AG04450 (cell line): ENCODE measurements around the gene FRMD4A. TPM values are rescaled to one million over a fixed set of nuclear protein-coding genes. Genes with fewer than 3 reads are reported as not detected.
"Not testable (repeated sequence)": the region's sequence is repeated elsewhere in the genome, so short reads cannot be mapped to it uniquely, and the experiment has no call there.

Source experiments
- CTCF ChIA-PET: fragments of 300-600, 350-600 bp; formaldehyde crosslinking; extraction: SDS; loops from one replicate; lab custom pipeline; 2022; ENCODE audit warnings: antibody characterized with exemption, inconsistent platforms; lab: Charles Lee
- POLR2A ChIA-PET: fragments of 350-600 bp; formaldehyde crosslinking; extraction: SDS; loops from one replicate; lab custom pipeline; 2021; ENCODE audit warnings: antibody characterized with exemption, inconsistent platforms; lab: Yijun Ruan, JAX
- DNase-seq: peaks from one replicate; pipeline ENCODE4 v3.0.0-alpha.2; 2011; ENCODE audit warnings: low read depth, low spot score
- H3K27ac ChIP-seq: one replicate; pipeline ENCODE4 v1.5.1; 2012; ENCODE audit warnings: low read depth, low read length, control low read depth
- H3K27me3 ChIP-seq: one replicate; pipeline ENCODE4 v1.6.0; 2012; ENCODE audit warnings: low read length; ENCODE audit not compliant: control insufficient read depth, insufficient read depth
- H3K4me3 ChIP-seq: 2 replicates; pipeline ENCODE4 v1.5.1; 2011; ENCODE audit warnings: mild to moderate bottlenecking, low read depth, low read length, control low read depth
- H3K9me3 ChIP-seq: 2 replicates; pipeline ENCODE4 v1.5.1; 2012; ENCODE audit warnings: low read length; ENCODE audit not compliant: control insufficient read depth, insufficient read depth
- polyA plus RNA-seq: library from polyadenylated mRNA; depleted of rRNA; stranded (reverse); fragments of >200 nt; gene quantifications from 2 replicates; pipeline ENCODE4 v1.2.3, GENCODE V29; 2011
- TF ChIP-seq, protein P1 (sequence below): IDR thresholded peaks from 2 replicates; pipeline ENCODE4 v1.5.1; 2011; ENCODE audit warnings: low read depth, low read length, control low read depth, inconsistent platforms

The FRMD4A gene
- polyA plus RNA-seq, 1 experiment = 45.7 TPM

DNA sequence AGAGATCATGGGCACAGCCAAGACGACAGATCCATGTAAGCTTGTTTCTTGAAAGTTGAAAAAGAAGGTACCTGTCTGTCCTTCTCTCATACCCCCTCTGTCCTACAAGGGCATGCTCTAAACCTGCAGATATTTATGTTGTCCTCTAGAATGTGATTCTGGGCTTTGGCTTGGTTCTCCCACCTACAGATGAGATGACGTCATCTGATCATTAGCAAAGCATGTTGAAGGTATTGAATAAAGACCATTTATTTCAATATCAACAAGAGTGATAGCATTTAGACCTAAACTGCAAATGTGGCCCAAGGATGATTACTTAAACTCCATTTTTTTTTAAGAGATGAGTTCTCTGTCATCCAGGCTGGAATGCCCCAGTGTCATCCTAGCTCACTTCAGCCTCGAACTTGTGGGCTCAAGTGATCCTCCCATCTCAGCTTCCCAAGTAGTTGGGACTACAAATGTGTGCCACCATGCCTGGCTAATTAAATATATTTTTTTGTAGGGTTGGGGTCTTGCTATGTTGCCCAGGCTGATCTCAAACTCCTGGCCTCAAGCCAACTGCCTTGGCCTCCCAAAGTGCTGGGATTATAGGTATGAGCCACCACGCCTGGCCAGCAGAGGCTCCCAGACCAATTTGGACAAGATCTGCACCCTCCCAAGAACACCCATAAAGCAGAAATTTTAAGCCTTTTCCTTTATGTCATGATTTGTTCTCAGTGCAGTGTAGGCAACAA lies 559.8 kb downstream of the FRMD4A start:
- ChIA-PET CTCF (interaction anchor here (0.6 to 2.8 kb wide), 3 partner anchors 10 to 158 kb away, joined by 3 to 16 read pairs (median 4); no protein-coding TSS in a partner anchor), POLR2A (no interaction called here)
- no peak for DNase-seq
- no peak overlapping the region for H3K27ac ChIP-seq
- no peak overlapping the region for H3K4me3 ChIP-seq
- no peaks in the 10 kb centered on the region; the same call in 1 of the 2 replicates for H3K9me3 ChIP-seq
- H3K27me3 ChIP-seq = no peaks in the 10 kb centered on the region
- TF ChIP-seq, protein P1, sequence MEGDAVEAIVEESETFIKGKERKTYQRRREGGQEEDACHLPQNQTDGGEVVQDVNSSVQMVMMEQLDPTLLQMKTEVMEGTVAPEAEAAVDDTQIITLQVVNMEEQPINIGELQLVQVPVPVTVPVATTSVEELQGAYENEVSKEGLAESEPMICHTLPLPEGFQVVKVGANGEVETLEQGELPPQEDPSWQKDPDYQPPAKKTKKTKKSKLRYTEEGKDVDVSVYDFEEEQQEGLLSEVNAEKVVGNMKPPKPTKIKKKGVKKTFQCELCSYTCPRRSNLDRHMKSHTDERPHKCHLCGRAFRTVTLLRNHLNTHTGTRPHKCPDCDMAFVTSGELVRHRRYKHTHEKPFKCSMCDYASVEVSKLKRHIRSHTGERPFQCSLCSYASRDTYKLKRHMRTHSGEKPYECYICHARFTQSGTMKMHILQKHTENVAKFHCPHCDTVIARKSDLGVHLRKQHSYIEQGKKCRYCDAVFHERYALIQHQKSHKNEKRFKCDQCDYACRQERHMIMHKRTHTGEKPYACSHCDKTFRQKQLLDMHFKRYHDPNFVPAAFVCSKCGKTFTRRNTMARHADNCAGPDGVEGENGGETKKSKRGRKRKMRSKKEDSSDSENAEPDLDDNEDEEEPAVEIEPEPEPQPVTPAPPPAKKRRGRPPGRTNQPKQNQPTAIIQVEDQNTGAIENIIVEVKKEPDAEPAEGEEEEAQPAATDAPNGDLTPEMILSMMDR = no peak

DNA sequence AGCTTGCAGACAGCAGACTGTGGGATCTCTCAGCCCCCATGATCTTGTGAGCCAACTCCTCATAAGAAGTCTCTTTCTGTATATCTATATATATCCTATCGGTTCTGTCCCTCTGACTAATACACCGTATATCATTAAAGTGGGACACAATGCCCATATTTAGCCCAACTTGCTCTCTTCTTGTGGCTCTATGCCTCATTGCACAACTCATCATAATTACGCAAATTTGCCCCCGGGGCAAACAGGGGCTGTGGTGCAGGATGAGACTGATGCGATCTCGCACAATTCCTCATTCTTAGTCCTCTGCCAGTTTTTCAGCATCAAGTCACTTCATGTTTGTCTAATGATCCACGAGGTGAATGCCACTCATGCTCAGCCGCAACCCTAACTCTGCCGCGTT lies 560.8 kb downstream of the FRMD4A start:
- TF ChIP-seq, protein P1 = no peak
- no peak overlapping the region for H3K4me3 ChIP-seq
- no peak overlapping the region for H3K27ac ChIP-seq
- no peaks in the 10 kb centered on the region for H3K27me3 ChIP-seq
- no peaks in the 10 kb centered on the region for H3K9me3 ChIP-seq
- DNase-seq = no peak
- ChIA-PET POLR2A (no interaction called here), CTCF (interaction anchor here (1.3 kb wide), 1 partner anchor 157 kb away, joined by 3 read pairs; no protein-coding TSS in a partner anchor)

DNA sequence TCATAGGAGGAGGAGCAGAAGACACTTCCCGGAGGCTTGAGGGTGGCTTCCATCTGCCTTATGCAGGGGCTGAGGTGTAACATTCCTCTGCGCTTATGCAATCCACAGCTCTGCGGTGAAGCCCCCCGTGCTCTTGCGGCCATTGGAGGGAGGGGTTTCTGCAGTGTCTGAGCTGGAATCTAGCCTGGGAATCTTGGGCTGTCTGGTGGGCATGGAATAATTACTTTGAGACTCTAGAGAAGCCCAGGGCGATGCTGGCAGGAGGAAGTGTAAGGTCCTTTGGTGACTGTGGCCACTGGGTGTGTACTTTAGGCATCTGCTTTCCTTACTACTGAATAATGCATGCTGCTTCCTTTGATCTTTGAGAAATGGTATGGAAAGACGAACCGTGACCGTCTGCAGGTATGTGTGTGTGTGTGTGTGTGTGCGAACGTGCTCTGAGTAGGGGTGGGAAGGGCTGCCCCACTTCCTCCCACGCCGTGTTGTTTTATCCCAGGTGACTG lies 563.0 kb downstream of the FRMD4A start:
- CTCF ChIA-PET = no interaction called here
- Histone ChIP-seq H3K27me3 (no peaks in the 10 kb centered on the region), H3K4me3 (no peak overlapping the region), H3K9me3 (no peaks in the 10 kb centered on the region), H3K27ac (no peak overlapping the region)
- TF ChIP-seq, protein P1 = no peak
- POLR2A ChIA-PET = no interaction called here
- DNase-seq = no peak

DNA sequence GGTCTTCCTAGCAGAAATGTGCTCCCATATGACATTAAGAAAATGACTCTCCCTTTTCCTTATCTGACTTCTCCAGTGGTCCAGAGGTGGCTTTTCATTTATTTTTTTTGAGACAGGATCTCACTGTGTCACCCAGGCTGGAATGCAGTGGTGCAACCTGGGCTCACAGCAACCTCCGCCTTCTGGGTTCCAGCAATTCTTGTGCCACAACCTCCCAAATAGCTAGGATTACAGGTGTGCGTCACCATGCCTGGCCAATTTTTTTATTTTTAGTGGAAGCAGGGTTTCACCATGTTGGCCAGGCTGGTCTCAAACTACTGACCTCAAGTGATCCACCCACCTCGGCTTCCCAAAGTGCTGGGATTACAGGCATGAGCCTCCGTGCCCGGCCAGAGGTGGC lies 563.6 kb downstream of the FRMD4A start:
- H3K9me3 ChIP-seq, H3K27me3 ChIP-seq, H3K4me3 ChIP-seq, POLR2A ChIA-PET, CTCF ChIA-PET, H3K27ac ChIP-seq, DNase-seq: not testable (repeated sequence)

DNA sequence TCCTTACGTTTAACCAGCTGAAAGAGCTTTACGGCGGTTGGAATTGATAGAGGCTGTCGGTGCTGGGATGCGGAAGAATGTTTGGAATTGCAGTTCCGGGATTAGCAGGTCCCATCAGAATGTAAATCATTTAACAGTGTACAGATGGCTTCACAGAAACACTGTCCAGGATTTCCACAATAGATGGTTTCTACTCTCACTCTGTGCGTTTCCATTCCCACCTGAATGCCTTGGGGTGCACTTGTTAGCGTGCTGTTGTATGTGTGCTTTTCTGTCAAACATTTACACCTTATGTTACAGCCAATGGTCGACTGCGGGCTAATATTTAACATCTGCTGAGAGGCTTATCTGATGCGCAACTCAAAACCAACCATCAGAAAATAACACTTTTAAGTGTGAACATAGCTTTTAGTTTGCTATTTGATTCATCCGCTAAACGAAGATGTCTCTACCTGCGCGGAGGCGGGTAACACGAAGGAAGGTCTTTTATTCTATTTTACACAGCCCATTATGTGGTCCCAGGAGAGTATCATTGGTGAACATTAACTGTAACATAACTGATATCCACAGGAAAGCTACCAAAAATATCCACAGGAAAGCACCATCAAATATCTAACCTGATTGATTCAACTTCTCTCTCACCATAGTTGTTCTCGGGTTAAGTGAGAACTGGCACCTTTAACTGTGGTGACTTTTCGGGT lies 564.9 kb downstream of the FRMD4A start:
- ChIA-PET CTCF (no interaction called here), POLR2A (no interaction called here)
- Histone ChIP-seq H3K4me3 (no peak overlapping the region), H3K9me3 (no peaks in the 10 kb centered on the region), H3K27ac (no peak overlapping the region), H3K27me3 (no peaks in the 10 kb centered on the region)
- TF ChIP-seq, protein P1 = no peak
- no peak for DNase-seq
